Measurements from ENCODE around the gene TAF11.

GRCh38 chr6:34851361-34851760, 36.5 kb downstream of the TAF11 start:
- TF ChIP-seq CTCF (conservative IDR thresholded peaks at IDR 0.05; ENCODE audit: low read depth, low read length), result no peak
- TF ChIP-seq EZH2 (IDR thresholded peaks at IDR 0.05; ENCODE audit: borderline replicate concordance, low read depth, low read length, poor library complexity, severe bottlenecking), result no peak

Data from A673 (cell line).